Suppressor macrophage treated with lipopolysaccharide for 4 hours (primary cell): ENCODE results near the gene MTA1.

Experiments
- DNase-seq: peaks from one replicate; pipeline ENCODE4 v3.0.0-alpha.2; 2020

Gene MTA1

GRCh38 chr14:105419195-105420091 is at the start of gene MTA1:
Gene MTA1, plus strand, starts transcription at chr14:105419827. Its CDS starts 209 bp downstream, at chr14:105420036.
- DNase-seq = peak; percentile 57

GRCh38 chr14:105374389-105374788 is 45.2 kb upstream of the MTA1 start:
- DNase-seq = no peak

GRCh38 chr14:105375635-105376057 is 44.0 kb upstream of the MTA1 start:
- DNase-seq = peak; percentile 82

GRCh38 chr14:105376521-105377440 is 42.8 kb upstream of the MTA1 start:
- DNase-seq = no peak

- DNase-seq = no peak
Observed at GRCh38 chr14:105377555-105378182, 42.0 kb upstream of the MTA1 start.

- DNase-seq = no peak
Observed at GRCh38 chr14:105378199-105378598, 41.4 kb upstream of the MTA1 start.

GRCh38 chr14:105378873-105379685 is 40.5 kb upstream of the MTA1 start:
- no peak for DNase-seq

GRCh38 chr14:105379946-105380345 is 39.7 kb upstream of the MTA1 start:
- DNase-seq = no peak

GRCh38 chr14:105380756-105381155 is 38.9 kb upstream of the MTA1 start:
- DNase-seq = no peak

- DNase-seq = no peak
Observed at GRCh38 chr14:105381446-105382342, 37.9 kb upstream of the MTA1 start.

GRCh38 chr14:105382343-105383082 is 37.1 kb upstream of the MTA1 start:
- no peak for DNase-seq

GRCh38 chr14:105383083-105383730 is 36.4 kb upstream of the MTA1 start:
- no peak for DNase-seq

GRCh38 chr14:105384041-105384557 is 35.5 kb upstream of the MTA1 start:
- DNase-seq = no peak

GRCh38 chr14:105384605-105385321 is 34.9 kb upstream of the MTA1 start:
- DNase-seq = no peak

GRCh38 chr14:105385322-105385637 is 34.3 kb upstream of the MTA1 start:
- no peak for DNase-seq

GRCh38 chr14:105385698-105386365 is 33.8 kb upstream of the MTA1 start:
- peak; percentile 54 for DNase-seq

- DNase-seq = no peak
Observed at GRCh38 chr14:105386581-105387529, 32.8 kb upstream of the MTA1 start.
